HCT116 (cell line): ENCODE results near the gene ADAM23. TPM values are rescaled to one million over a fixed set of nuclear protein-coding genes. Genes with fewer than 3 reads are reported as not detected.

Source experiments
- ATAC-seq: fragments of 200-7000 bp; cut with Tn5 transposase; 2 replicates; pipeline ENCODE4 v1.9.1; 2020; ENCODE audit warnings: mild to moderate bottlenecking, moderate library complexity
- BruUV-seq: library from RNA; stranded (reverse); fragments of 400-500 nt; replicated peaks from 2 replicates; lab custom pipeline; 2021; lab: Mats Ljungman, UMichigan
- CTCF ChIA-PET: fragments of 300-600 bp; sonication (Branson Sonifier 250); formaldehyde crosslinking; loops from one replicate; lab custom pipeline; 2021; ENCODE audit warnings: antibody characterized with exemption; lab: Charles Lee
- POLR2A ChIA-PET: fragments of 300-600, 350-600 bp; sonication (Branson Sonifier 250); formaldehyde crosslinking; loops from one replicate; lab custom pipeline; 2021; ENCODE audit warnings: antibody characterized with exemption; lab: Charles Lee
- RAD21 ChIA-PET, 2 experiments: fragments of 300-600 bp; sonication (Branson Sonifier 250); formaldehyde crosslinking; loops; one replicate each; lab custom pipeline; 2023; ENCODE audit warnings: low total read pairs in 2 of 2; ENCODE audit not compliant: uncharacterized antibody in 2 of 2, unreplicated experiment in 2 of 2, low non-redundant PET in 1 of 2; lab: Charles Lee
- DNase-seq: peaks from one replicate; pipeline ENCODE4 v3.0.0-alpha.2; 2010; ENCODE audit warnings: low read depth, low spot score
- H2AFZ ChIP-seq: fragments of 200-600 bp; shearing (Covaris generic), sonication (generic); 2 replicates; pipeline ENCODE4 v1.6.1; 2017; ENCODE audit warnings: low read depth, mixed run types, mixed read lengths, antibody characterized with exemption, low read length; ENCODE audit not compliant: poor library complexity, severe bottlenecking
- H3K27ac ChIP-seq: 2 replicates; pipeline ENCODE4 v1.5.1; 2012; ENCODE audit warnings: low read depth, low read length
- H3K27me3 ChIP-seq: fragments of 200-600 bp; sonication (generic); 2 replicates; pipeline ENCODE4 v1.6.1; 2016; ENCODE audit warnings: mixed run types, low read length, mixed read lengths; ENCODE audit not compliant: insufficient read depth
- H3K36me3 ChIP-seq, 2 experiments: fragments of 200-500 bp in 1 of 2; fragments of 200-600 bp in 1 of 2; sonication (Bioruptor generic) in 1 of 2; sonication (generic) in 1 of 2; 2 replicates each; pipeline versions ENCODE4 v1.5.1 to v1.6.1; 2014 to 2016; ENCODE audit warnings: low read length in 2 of 2, inconsistent platforms in 1 of 2, mixed read lengths in 1 of 2, mixed run types in 1 of 2; ENCODE audit not compliant: insufficient read depth in 2 of 2, control insufficient read depth in 1 of 2
- H3K4me1 ChIP-seq, 2 experiments: fragments of 200-600 bp in 1 of 2; sonication (generic) in 1 of 2; 2 replicates each; pipeline versions ENCODE4 v1.5.1 to v1.6.1; 2012 to 2017; ENCODE audit warnings: low read length in 2 of 2, inconsistent platforms in 1 of 2, mild to moderate bottlenecking in 1 of 2, mixed read lengths in 1 of 2, mixed run types in 1 of 2, moderate library complexity in 1 of 2; ENCODE audit not compliant: insufficient read depth in 2 of 2, control insufficient read depth in 1 of 2
- H3K4me2 ChIP-seq: fragments of 200-600 bp; sonication (generic); 2 replicates; pipeline ENCODE4 v1.6.1; 2017; ENCODE audit warnings: mixed run types, low read length, mixed read lengths
- H3K4me3 ChIP-seq, 2 experiments: fragments of 200-600 bp in 1 of 2; sonication (generic) in 1 of 2; replicated peaks in 1 of 2; 2 replicates each; pipeline ENCODE4 v1.5.1; 2011 to 2016; ENCODE audit warnings: low read length in 2 of 2, control low read depth in 1 of 2, low read depth in 1 of 2, mild to moderate bottlenecking in 1 of 2, mixed read lengths in 1 of 2, mixed run types in 1 of 2
- H3K79me2 ChIP-seq: fragments of 200-600 bp; sonication (generic); 2 replicates; pipeline ENCODE4 v1.6.1; 2017; ENCODE audit warnings: mild to moderate bottlenecking, mixed run types, low read length, moderate library complexity, mixed read lengths; ENCODE audit not compliant: insufficient read depth
- H3K9ac ChIP-seq: fragments of 200-600 bp; sonication (generic); 2 replicates; pipeline ENCODE4 v1.6.1; 2016; ENCODE audit warnings: low read length, mixed read lengths
- H3K9me2 ChIP-seq: fragments of 200-600 bp; sonication (generic), shearing (Covaris generic); 2 replicates; pipeline ENCODE4 v1.6.1; 2017; ENCODE audit warnings: mixed run types, mild to moderate bottlenecking, moderate library complexity; ENCODE audit not compliant: insufficient read depth
- H3K9me3 ChIP-seq, 2 experiments: fragments of 200-500 bp in 1 of 2; fragments of 200-600 bp in 1 of 2; sonication (Bioruptor generic) in 1 of 2; sonication (generic) in 1 of 2; 2 replicates each; pipeline ENCODE4 v1.6.1; 2014 to 2017; ENCODE audit warnings: low read length in 2 of 2, mixed read lengths in 2 of 2, inconsistent platforms in 1 of 2, low read depth in 1 of 2, mild to moderate bottlenecking in 1 of 2, mixed run types in 1 of 2, moderate library complexity in 1 of 2; ENCODE audit not compliant: control insufficient read depth in 1 of 2, insufficient read depth in 1 of 2
- H4K20me1 ChIP-seq: fragments of 200-600 bp; sonication (generic), shearing (Covaris generic); 2 replicates; pipeline ENCODE4 v1.6.1; 2017; ENCODE audit warnings: mixed run types, mild to moderate bottlenecking, moderate library complexity; ENCODE audit not compliant: insufficient read depth
- CBX3 ChIP-seq: IDR thresholded peaks from 2 replicates; pipeline ENCODE4 v1.6.1; 2012; ENCODE audit warnings: low read depth
- CEBPB ChIP-seq: IDR thresholded peaks from 2 replicates; pipeline ENCODE4 v1.6.1; 2012; ENCODE audit warnings: low read depth
- ELF1 ChIP-seq: IDR thresholded peaks from 2 replicates; pipeline ENCODE4 v1.6.1; 2012; ENCODE audit warnings: low read depth, borderline replicate concordance
- EZH2 ChIP-seq: fragments of 200-600 bp; sonication (generic); IDR thresholded peaks from 2 replicates; pipeline ENCODE4 v1.6.1; 2017; ENCODE audit warnings: antibody characterized with exemption, mixed run types
- EZH2phosphoT487 ChIP-seq: fragments of 200-600 bp; IDR thresholded peaks from 2 replicates; pipeline ENCODE4 v1.6.1; 2018; ENCODE audit warnings: antibody characterized with exemption, borderline replicate concordance
- FOSL1 ChIP-seq: IDR thresholded peaks from 2 replicates; pipeline ENCODE4 v1.6.1; 2012; ENCODE audit warnings: low read depth
- JUND ChIP-seq: IDR thresholded peaks from 2 replicates; pipeline ENCODE4 v1.6.1; 2012
- MAX ChIP-seq: IDR thresholded peaks from 2 replicates; pipeline ENCODE4 v1.6.1; 2012
- POLR2A ChIP-seq: IDR thresholded peaks from 2 replicates; pipeline ENCODE4 v1.7.0; 2011; ENCODE audit warnings: borderline replicate concordance; ENCODE audit not compliant: insufficient read depth, insufficient read length; ENCODE audit errors: extremely low read depth
- POLR2AphosphoS5 ChIP-seq: IDR thresholded peaks from 2 replicates; pipeline ENCODE4 v1.6.1; 2011; ENCODE audit warnings: mild to moderate bottlenecking, low read depth, low read length, moderate library complexity
- SIN3A ChIP-seq: IDR thresholded peaks from 2 replicates; pipeline ENCODE4 v1.6.1; 2012; ENCODE audit warnings: low read depth
- SP1 ChIP-seq: IDR thresholded peaks from 2 replicates; pipeline ENCODE4 v1.6.1; 2012; ENCODE audit warnings: low read depth
- SRF ChIP-seq: IDR thresholded peaks from 2 replicates; pipeline ENCODE4 v1.6.1; 2012; ENCODE audit warnings: low read depth
- TCF7L2 ChIP-seq: IDR thresholded peaks from 2 replicates; pipeline ENCODE4 v1.7.0; 2011; ENCODE audit warnings: borderline replicate concordance, inconsistent platforms; ENCODE audit not compliant: insufficient read depth, insufficient read length; ENCODE audit errors: extremely low read depth
- ZBTB33 ChIP-seq: IDR thresholded peaks from 2 replicates; pipeline ENCODE4 v1.6.1; 2011; ENCODE audit warnings: mild to moderate bottlenecking, low read length, moderate library complexity; ENCODE audit not compliant: insufficient replicate concordance; ENCODE audit errors: extremely low read depth
- ZFX ChIP-seq: fragments of 450-650 bp; IDR thresholded peaks from 2 replicates; pipeline ENCODE4 v1.6.1; 2017
- ZNF274 ChIP-seq: fragments of 200-500 bp; sonication (Bioruptor generic); IDR thresholded peaks from 2 replicates; pipeline ENCODE4 v1.6.1; 2014; ENCODE audit warnings: mild to moderate bottlenecking, low read depth, low read length, inconsistent platforms
- intact Hi-C: fragments of 100-400 bp; cut with micrococcal nuclease; formaldehyde crosslinking; loops from 2 replicates; pipeline ENCODE4 v1.10.0; 2022
- total RNA-seq: library from RNA; stranded (reverse); gene quantifications from one replicate; pipeline ENCODE4 v1.2.1, GENCODE V29; 2021; ENCODE audit not compliant: unreplicated experiment
- TF ChIP-seq, protein P1 (sequence below): IDR thresholded peaks from 2 replicates; pipeline ENCODE4 v1.6.1; 2012
- TF ChIP-seq, protein P2 (sequence below): IDR thresholded peaks from 2 replicates; pipeline ENCODE4 v1.6.1; 2012; ENCODE audit warnings: low read depth

Gene ADAM23
- total RNA-seq, 1 experiment from 2014 or later = 0.10 TPM

GRCh38 chr2:206616151-206616550, 172.8 kb downstream of the ADAM23 start:
- no TSS peak for BruUV-seq
- CTCF ChIA-PET = no interaction called here
- Histone ChIP-seq H4K20me1 (no peaks in the 10 kb centered on the region), H2AFZ (no peak overlapping the region), H3K9me3 (no peaks in the 10 kb centered on the region), H3K9ac (no peak overlapping the region), H3K4me1 (peaks cover 0 to 4% of the 10 kb centered on the region in 2 experiments; a peak in 1 of 4 replicates), H3K4me2 (no peak overlapping the region), H3K9me2 (no peaks in the 10 kb centered on the region)
- no peak for ATAC-seq
- no peak for DNase-seq
- RAD21 ChIA-PET = no interaction called here
- POLR2A ChIA-PET = no interaction called here
- TF ChIP-seq TCF7L2 (no peak), FOSL1 (no peak), JUND (no peak), CBX3 (no peak), POLR2A (no peak), MAX (no peak), ELF1 (no peak), EZH2 (no peak), ZFX (no peak), SRF (no peak), CEBPB (no peak), EZH2phosphoT487 (no peak), SIN3A (no peak), ZBTB33 (no peak), POLR2AphosphoS5 (no peak), SP1 (no peak), ZNF274 (no peak)
- TF ChIP-seq, protein P1, sequence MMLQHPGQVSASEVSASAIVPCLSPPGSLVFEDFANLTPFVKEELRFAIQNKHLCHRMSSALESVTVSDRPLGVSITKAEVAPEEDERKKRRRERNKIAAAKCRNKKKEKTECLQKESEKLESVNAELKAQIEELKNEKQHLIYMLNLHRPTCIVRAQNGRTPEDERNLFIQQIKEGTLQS = no peak
- TF ChIP-seq, protein P2, sequence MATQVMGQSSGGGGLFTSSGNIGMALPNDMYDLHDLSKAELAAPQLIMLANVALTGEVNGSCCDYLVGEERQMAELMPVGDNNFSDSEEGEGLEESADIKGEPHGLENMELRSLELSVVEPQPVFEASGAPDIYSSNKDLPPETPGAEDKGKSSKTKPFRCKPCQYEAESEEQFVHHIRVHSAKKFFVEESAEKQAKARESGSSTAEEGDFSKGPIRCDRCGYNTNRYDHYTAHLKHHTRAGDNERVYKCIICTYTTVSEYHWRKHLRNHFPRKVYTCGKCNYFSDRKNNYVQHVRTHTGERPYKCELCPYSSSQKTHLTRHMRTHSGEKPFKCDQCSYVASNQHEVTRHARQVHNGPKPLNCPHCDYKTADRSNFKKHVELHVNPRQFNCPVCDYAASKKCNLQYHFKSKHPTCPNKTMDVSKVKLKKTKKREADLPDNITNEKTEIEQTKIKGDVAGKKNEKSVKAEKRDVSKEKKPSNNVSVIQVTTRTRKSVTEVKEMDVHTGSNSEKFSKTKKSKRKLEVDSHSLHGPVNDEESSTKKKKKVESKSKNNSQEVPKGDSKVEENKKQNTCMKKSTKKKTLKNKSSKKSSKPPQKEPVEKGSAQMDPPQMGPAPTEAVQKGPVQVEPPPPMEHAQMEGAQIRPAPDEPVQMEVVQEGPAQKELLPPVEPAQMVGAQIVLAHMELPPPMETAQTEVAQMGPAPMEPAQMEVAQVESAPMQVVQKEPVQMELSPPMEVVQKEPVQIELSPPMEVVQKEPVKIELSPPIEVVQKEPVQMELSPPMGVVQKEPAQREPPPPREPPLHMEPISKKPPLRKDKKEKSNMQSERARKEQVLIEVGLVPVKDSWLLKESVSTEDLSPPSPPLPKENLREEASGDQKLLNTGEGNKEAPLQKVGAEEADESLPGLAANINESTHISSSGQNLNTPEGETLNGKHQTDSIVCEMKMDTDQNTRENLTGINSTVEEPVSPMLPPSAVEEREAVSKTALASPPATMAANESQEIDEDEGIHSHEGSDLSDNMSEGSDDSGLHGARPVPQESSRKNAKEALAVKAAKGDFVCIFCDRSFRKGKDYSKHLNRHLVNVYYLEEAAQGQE = no peak
- TF ChIP-seq, all 23 proteins: peak for 0
- Histone ChIP-seq H3K4me3 (no peak overlapping the region), H3K27me3 (no peaks in the 10 kb centered on the region), H3K36me3 (no peaks in the 10 kb centered on the region), H3K79me2 (no peaks in the 10 kb centered on the region), H3K27ac (no peak overlapping the region)
- intact Hi-C loops = no loop called here
